GM18873 (cell line): ENCODE results near the gene RWDD4.

Source experiments
- ATAC-seq: cut with Tn5 transposase; IDR thresholded peaks from one replicate; pipeline ENCODE4 v1.9.1; 2021; ENCODE audit warnings: mild to moderate bottlenecking, moderate library complexity, moderate number of reproducible peaks; ENCODE audit not compliant: unreplicated experiment, low FRiP score

The RWDD4 gene

GRCh38 chr4:183607894-183608293 lies 51.1 kb downstream of the RWDD4 start:
- ATAC-seq, result no peak

GRCh38 chr4:183602557-183603027 lies 56.4 kb downstream of the RWDD4 start:
- no peak for ATAC-seq

- no peak for ATAC-seq
These were observed 57.6 kb downstream of the RWDD4 start for GRCh38 chr4:183601381-183601780.

- ATAC-seq, result no peak
These were observed 58.7 kb downstream of the RWDD4 start for GRCh38 chr4:183600189-183600685.

GRCh38 chr4:183599690-183600089 lies 59.3 kb downstream of the RWDD4 start:
- peak; percentile 78 for ATAC-seq

GRCh38 chr4:183599284-183599683 lies 59.7 kb downstream of the RWDD4 start:
- no peak for ATAC-seq

GRCh38 chr4:183596067-183596757 lies 62.8 kb downstream of the RWDD4 start:
- ATAC-seq, result no peak

GRCh38 chr4:183594823-183595222 lies 64.2 kb downstream of the RWDD4 start:
- ATAC-seq, result no peak

- ATAC-seq, result no peak
These were observed 67.7 kb downstream of the RWDD4 start for GRCh38 chr4:183591301-183591700.
